Measurements from ENCODE around the gene FAAH. TPM values are rescaled to one million over a fixed set of nuclear protein-coding genes. Genes with fewer than 3 reads are reported as not detected.

The FAAH gene
- total RNA-seq, 1 donor from 2014 or later: 4.1 TPM

GRCh38 chr1:46448109-46448911, 54.2 kb downstream of the FAAH start:
- intact Hi-C loops (cut with micrococcal nuclease): no loop called here

- intact Hi-C loops (cut with micrococcal nuclease): no loop called here
These were observed 55.4 kb downstream of the FAAH start for GRCh38 chr1:46449223-46450159.

GRCh38 chr1:46450160-46450517, 56.0 kb downstream of the FAAH start:
- intact Hi-C loops (cut with micrococcal nuclease): no loop called here

- intact Hi-C loops (cut with micrococcal nuclease): no loop called here
These were observed 58.1 kb downstream of the FAAH start for GRCh38 chr1:46451948-46452930.

GRCh38 chr1:46452931-46453325, 58.8 kb downstream of the FAAH start:
- intact Hi-C loops (cut with micrococcal nuclease): no loop called here

- intact Hi-C loops (cut with micrococcal nuclease): no loop called here
These were observed 59.3 kb downstream of the FAAH start for GRCh38 chr1:46453449-46453848.

GRCh38 chr1:46455951-46456350, 61.8 kb downstream of the FAAH start:
- intact Hi-C loops (cut with micrococcal nuclease): no loop called here

- intact Hi-C loops (cut with micrococcal nuclease): no loop called here
These were observed 62.4 kb downstream of the FAAH start for GRCh38 chr1:46456411-46456963.

- intact Hi-C loops (cut with micrococcal nuclease): no loop called here
These were observed 63.1 kb downstream of the FAAH start for GRCh38 chr1:46457178-46457577.

- intact Hi-C loops (cut with micrococcal nuclease): no loop called here
These were observed 64.1 kb downstream of the FAAH start for GRCh38 chr1:46458190-46458589.

- intact Hi-C loops (cut with micrococcal nuclease): no loop called here
These were observed 64.7 kb downstream of the FAAH start for GRCh38 chr1:46458846-46459245.

GRCh38 chr1:46459315-46459714, 65.2 kb downstream of the FAAH start:
- intact Hi-C loops (cut with micrococcal nuclease): no loop called here

GRCh38 chr1:46461017-46461808, 67.1 kb downstream of the FAAH start:
- intact Hi-C loops (cut with micrococcal nuclease): no loop called here

- intact Hi-C loops (cut with micrococcal nuclease): no loop called here
These were observed 67.8 kb downstream of the FAAH start for GRCh38 chr1:46461809-46462448.

Other genes starting within 250 kb of the FAAH start
- 0.17 TPM in 1 of 2 replicates, not detected in the other for gene TSPAN1, start 219.2 kb upstream of the FAAH start, total RNA-seq
- gene P3R3URF, start 217.8 kb upstream of the FAAH start, total RNA-seq: not detected in 2 replicates
- 45.3 and 51.2 TPM in 2 replicates for gene POMGNT1, start 195.9 kb upstream of the FAAH start, total RNA-seq
- gene LURAP1, start 191.0 kb upstream of the FAAH start, total RNA-seq: 0.29 TPM in 2 replicates
- 30.9 and 33.3 TPM in 2 replicates for gene RAD54L, start 146.6 kb upstream of the FAAH start, total RNA-seq
- gene LRRC41, start 90.7 kb upstream of the FAAH start, total RNA-seq: 53.7 and 56.7 TPM in 2 replicates
- 238 and 261 TPM in 2 replicates for gene UQCRH, start 90.6 kb upstream of the FAAH start, total RNA-seq
- 28.7 and 29.5 TPM in 2 replicates for gene NSUN4, start 53.5 kb upstream of the FAAH start, total RNA-seq
- gene DMBX1, start 95.5 kb downstream of the FAAH start, total RNA-seq: 0.07 TPM in 1 of 2 replicates, not detected in the other
- gene KNCN, start 157.3 kb downstream of the FAAH start, total RNA-seq: not detected in 2 replicates
- gene MKNK1, start 210.0 kb downstream of the FAAH start, total RNA-seq: 115 TPM in 2 replicates
- 29.4 and 29.8 TPM in 2 replicates for gene MOB3C, start 222.5 kb downstream of the FAAH start, total RNA-seq

Measured in T-helper 1 cell treated with Interleukin-12 subunit alpha and Interleukin-12 subunit beta and Interleukin-4 antibody, amounts not matched to agents 30 ng/mL and 1 ng/mL, for 36 hours (primary cell).